H1 (cell line): ENCODE measurements around the gene RAD51B.

ENCODE experiments used
- CTCF ChIP-seq, 3 experiments: IDR thresholded peaks; 1 replicate in 2 of 3; 2 replicates in 1 of 3; pipeline versions ENCODE4 v1.5.1 to v1.6.1; 2011; ENCODE audit warnings: low read length in 3 of 3, mild to moderate bottlenecking in 3 of 3, inconsistent platforms in 2 of 3, low read depth in 1 of 3, moderate library complexity in 1 of 3; ENCODE audit not compliant: insufficient read depth in 1 of 3; ENCODE audit errors: control extremely low read depth in 1 of 3
- EZH2 ChIP-seq: fragments of 200-600 bp; sonication (generic); IDR thresholded peaks from 2 replicates; pipeline ENCODE4 v1.7.1; 2012; ENCODE audit warnings: low read depth, mild to moderate bottlenecking, moderate library complexity, low read length, inconsistent platforms; ENCODE audit not compliant: severe bottlenecking
- HDAC2 ChIP-seq, 2 experiments: fragments of 300-600 bp in 1 of 2; sonication (generic) in 1 of 2; IDR thresholded peaks; 2 replicates each; pipeline ENCODE4 v1.6.1; 2011 to 2012; ENCODE audit warnings: low read depth in 2 of 2, low read length in 2 of 2, mild to moderate bottlenecking in 2 of 2, moderate library complexity in 2 of 2, borderline replicate concordance in 1 of 2, inconsistent platforms in 1 of 2
- POLR2A ChIP-seq, 2 experiments: IDR thresholded peaks; 1 replicate in 1 of 2; 2 replicates in 1 of 2; pipeline ENCODE4 v1.6.1; 2011; ENCODE audit warnings: low read depth in 2 of 2, low read length in 2 of 2, mild to moderate bottlenecking in 2 of 2; ENCODE audit errors: control extremely low read depth in 1 of 2
- POLR2AphosphoS5 ChIP-seq: IDR thresholded peaks from 2 replicates; pipeline ENCODE4 v1.6.1; 2011; ENCODE audit warnings: low read depth, low read length
- RBBP5 ChIP-seq: IDR thresholded peaks from 2 replicates; pipeline ENCODE4 v1.7.1; 2012; ENCODE audit warnings: low read depth, mild to moderate bottlenecking, inconsistent platforms, low read length, moderate library complexity, borderline replicate concordance
- RFX5 ChIP-seq: IDR thresholded peaks from 2 replicates; pipeline ENCODE4 v1.6.1; 2011; ENCODE audit warnings: low read depth, low read length, improper control_type of control experiment, borderline replicate concordance
- RNF2 ChIP-seq: fragments of 200-900, 300-1000 bp; sonication (generic); IDR thresholded peaks from 2 replicates; pipeline ENCODE4 v1.7.1; 2016; ENCODE audit warnings: borderline replicate concordance, low read depth, mild to moderate bottlenecking, antibody characterized with exemption, low read length; ENCODE audit not compliant: poor library complexity, severe bottlenecking; ENCODE audit errors: missing control alignments
- RXRA ChIP-seq: IDR thresholded peaks from 2 replicates; pipeline ENCODE4 v1.6.1; 2011; ENCODE audit warnings: low read depth, mild to moderate bottlenecking, low read length, moderate library complexity; ENCODE audit not compliant: insufficient read depth
- SIN3A ChIP-seq, 2 experiments: IDR thresholded peaks in 1 of 2; conservative IDR thresholded peaks in 1 of 2; 2 replicates each; pipeline ENCODE4 v1.6.1; 2011 to 2012; ENCODE audit warnings: low read length in 2 of 2, improper control_type of control experiment in 1 of 2, low read depth in 1 of 2, mild to moderate bottlenecking in 1 of 2
- SP4 ChIP-seq: IDR thresholded peaks from 2 replicates; pipeline ENCODE4 v1.6.1; 2012; ENCODE audit warnings: low read length, inconsistent platforms
- SRF ChIP-seq: IDR thresholded peaks from 2 replicates; pipeline ENCODE4 v1.6.1; 2011; ENCODE audit warnings: mild to moderate bottlenecking, low read depth, low read length, moderate library complexity

GRCh38 chr14:68552602-68553001 is 733.0 kb downstream of the RAD51B start:
- TF ChIP-seq SRF: no peak
- no peak for TF ChIP-seq RNF2
- no peak for TF ChIP-seq CTCF (IDR thresholded peaks at IDR 0.05; ENCODE audit: control extremely low read depth in 1 of 3, insufficient read depth in 1 of 3, low read depth in 1 of 3, low read length in 3 of 3)
- no peak for TF ChIP-seq RBBP5
- TF ChIP-seq POLR2A (IDR thresholded peaks at IDR 0.05; ENCODE audit: control extremely low read depth in 1 of 2, low read depth in 2 of 2, low read length in 2 of 2): no peak
- TF ChIP-seq RXRA: no peak
- TF ChIP-seq SIN3A (conservative IDR thresholded peaks at IDR 0.05 in 1 of 2, IDR thresholded peaks at IDR 0.05 in 1 of 2; ENCODE audit: low read depth in 1 of 2, low read length in 2 of 2): no peak
- TF ChIP-seq POLR2AphosphoS5: no peak
- no peak for TF ChIP-seq HDAC2 (IDR thresholded peaks at IDR 0.05; ENCODE audit: borderline replicate concordance in 1 of 2, low read depth in 2 of 2, low read length in 2 of 2)
- TF ChIP-seq SP4: no peak
- TF ChIP-seq RFX5: no peak
- no peak for TF ChIP-seq EZH2
